H1 (cell line): ENCODE measurements around the gene LRRC23. TPM values are rescaled to one million over a fixed set of nuclear protein-coding genes. Genes with fewer than 3 reads are reported as not detected.

Source experiments
- CTCF ChIA-PET: fragments of 300-600 bp; sonication (Branson Sonifier 250); formaldehyde crosslinking; loops from one replicate; lab custom pipeline; 2021; ENCODE audit not compliant: partially characterized antibody; lab: Charles Lee
- POLR2A ChIA-PET: fragments of 300-600 bp; sonication (Branson Sonifier 250); formaldehyde crosslinking; loops from one replicate; lab custom pipeline; 2021; ENCODE audit warnings: inconsistent platforms; ENCODE audit not compliant: partially characterized antibody; lab: Charles Lee
- DNase-seq, 2 experiments: peaks; one replicate each; pipeline versions ENCODE4 v3.0.0 to v3.0.0-alpha.2; 2010 to 2022; ENCODE audit warnings: low spot score in 2 of 2, low read depth in 1 of 2, mixed read lengths in 1 of 2
- FAIRE-seq: peaks from 2 replicates; lab custom pipeline; 2011; peaks lifted over from hg19 to GRCh38; lab: Jason Lieb, UNC
- H2AFZ ChIP-seq: 2 replicates; pipeline ENCODE4 v1.8.1; 2012; ENCODE audit warnings: low read length, inconsistent platforms
- H2AK5ac ChIP-seq: 2 replicates; pipeline ENCODE4 v1.6.1; 2013; ENCODE audit warnings: low read depth, low read length
- H2BK120ac ChIP-seq: replicated peaks from 2 replicates; pipeline ENCODE3; 2013; ENCODE audit warnings: low read depth, low read length, inconsistent platforms
- H2BK12ac ChIP-seq: 2 replicates; pipeline ENCODE4 v1.6.1; 2013; ENCODE audit warnings: low read depth, low read length
- H2BK15ac ChIP-seq: 2 replicates; pipeline ENCODE4 v1.6.1; 2013; ENCODE audit warnings: low read length
- H2BK20ac ChIP-seq: 2 replicates; pipeline ENCODE4 v1.6.1; 2013; ENCODE audit warnings: low read length
- H2BK5ac ChIP-seq: 2 replicates; pipeline ENCODE4 v1.6.1; 2013; ENCODE audit warnings: low read depth, low read length
- H3K14ac ChIP-seq: 2 replicates; pipeline ENCODE4 v1.6.1; 2013; ENCODE audit warnings: inconsistent platforms; ENCODE audit not compliant: insufficient read length
- H3K18ac ChIP-seq: 2 replicates; pipeline ENCODE4 v1.6.1; 2013; ENCODE audit warnings: low read length; ENCODE audit errors: extremely low read depth
- H3K23ac ChIP-seq: 2 replicates; pipeline ENCODE4 v1.6.1; 2013; ENCODE audit warnings: inconsistent platforms; ENCODE audit not compliant: insufficient read length
- H3K23me2 ChIP-seq: 2 replicates; pipeline ENCODE4 v1.6.1; 2013; ENCODE audit warnings: low read depth, low read length
- H3K27ac ChIP-seq: 2 replicates; pipeline ENCODE4 v1.6.1; 2011; ENCODE audit warnings: low read depth, low read length, inconsistent platforms
- H3K27me3 ChIP-seq, 4 experiments: replicated peaks in 1 of 4; 1 replicate in 1 of 4; 2 replicates in 3 of 4; pipeline versions ENCODE4 v1.6.1 to v1.8.1; 2011 to 2013; ENCODE audit warnings: low read length in 3 of 4, mild to moderate bottlenecking in 3 of 4, inconsistent platforms in 2 of 4, mixed read lengths in 2 of 4, moderate library complexity in 1 of 4; ENCODE audit not compliant: control insufficient read depth in 3 of 4, insufficient read depth in 3 of 4; ENCODE audit errors: extremely low read depth in 1 of 4
- H3K36me3 ChIP-seq, 4 experiments: 2 replicates each; pipeline versions ENCODE4 v1.6.1 to v1.8.1; 2011 to 2013; ENCODE audit warnings: mild to moderate bottlenecking in 4 of 4, low read length in 3 of 4, moderate library complexity in 2 of 4, control low read depth in 1 of 4, inconsistent platforms in 1 of 4; ENCODE audit not compliant: insufficient read depth in 4 of 4, control insufficient read depth in 2 of 4
- H3K4ac ChIP-seq: replicated peaks from 2 replicates; pipeline ENCODE3; 2013; ENCODE audit warnings: low read length, low read depth, mixed read lengths, inconsistent platforms; ENCODE audit not compliant: insufficient read length
- H3K4me1 ChIP-seq, 4 experiments: replicated peaks in 1 of 4; 1 replicate in 1 of 4; 2 replicates in 3 of 4; pipeline versions ENCODE4 v1.6.1 to v1.8.1; 2011 to 2013; ENCODE audit warnings: low read length in 3 of 4, inconsistent platforms in 2 of 4, mixed read lengths in 1 of 4; ENCODE audit not compliant: insufficient read depth in 4 of 4, control insufficient read depth in 3 of 4
- H3K4me2 ChIP-seq, 2 experiments: 2 replicates each; pipeline versions ENCODE4 v1.6.1 to v1.8.1; 2011 to 2013; ENCODE audit warnings: low read depth in 2 of 2, low read length in 2 of 2, control low read depth in 1 of 2, inconsistent platforms in 1 of 2, mild to moderate bottlenecking in 1 of 2; ENCODE audit not compliant: insufficient read depth in 1 of 2
- H3K4me3 ChIP-seq, 4 experiments: fragments of 200-600, 300-600 bp in 1 of 4; sonication (generic), shearing (Covaris generic), sonication (Bioruptor Twin) in 1 of 4; 2 replicates each; pipeline versions ENCODE4 v1.5.1 to v1.8.1; 2011 to 2016; ENCODE audit warnings: low read length in 4 of 4, low read depth in 3 of 4, control low read depth in 2 of 4, inconsistent platforms in 2 of 4, mild to moderate bottlenecking in 2 of 4, mixed read lengths in 1 of 4, moderate library complexity in 1 of 4; ENCODE audit not compliant: insufficient read depth in 2 of 4; ENCODE audit errors: extremely low read depth in 1 of 4
- H3K56ac ChIP-seq: replicated peaks from 2 replicates; pipeline ENCODE3; 2013; ENCODE audit warnings: low read depth, mild to moderate bottlenecking, mixed read lengths, low read length, inconsistent platforms; ENCODE audit not compliant: insufficient read length
- H3K79me1 ChIP-seq: 2 replicates; pipeline ENCODE4 v1.6.1; 2013; ENCODE audit warnings: low read depth, low read length, control low read depth
- H3K79me2 ChIP-seq, 2 experiments: 2 replicates each; pipeline versions ENCODE4 v1.6.1 to v1.8.1; 2012 to 2013; ENCODE audit warnings: low read length in 2 of 2, mild to moderate bottlenecking in 2 of 2, inconsistent platforms in 1 of 2; ENCODE audit not compliant: insufficient read depth in 2 of 2, control insufficient read depth in 1 of 2
- H3K9ac ChIP-seq, 4 experiments: replicated peaks in 1 of 4; 1 replicate in 1 of 4; 2 replicates in 3 of 4; pipeline versions ENCODE4 v1.6.1 to v1.8.1; 2011 to 2013; ENCODE audit warnings: low read depth in 3 of 4, low read length in 3 of 4, control low read depth in 2 of 4, mild to moderate bottlenecking in 2 of 4, moderate library complexity in 2 of 4, inconsistent platforms in 1 of 4; ENCODE audit errors: extremely low read depth in 1 of 4
- H3K9me3 ChIP-seq, 2 experiments: 2 replicates each; pipeline versions ENCODE4 v1.6.1 to v1.8.1; 2012 to 2013; ENCODE audit warnings: mild to moderate bottlenecking in 2 of 2, moderate library complexity in 2 of 2, control low read depth in 1 of 2, inconsistent platforms in 1 of 2, low read depth in 1 of 2, low read length in 1 of 2, mixed read lengths in 1 of 2; ENCODE audit not compliant: insufficient read depth in 2 of 2
- H4K20me1 ChIP-seq, 2 experiments: replicated peaks in 1 of 2; 2 replicates each; pipeline versions ENCODE3 to v1.8.1; 2011 to 2013; ENCODE audit warnings: inconsistent platforms in 2 of 2, low read length in 2 of 2, mild to moderate bottlenecking in 1 of 2; ENCODE audit not compliant: insufficient read depth in 2 of 2, control insufficient read depth in 1 of 2
- H4K5ac ChIP-seq: 2 replicates; pipeline ENCODE4 v1.6.1; 2013; ENCODE audit warnings: low read length, low read depth, mixed read lengths, inconsistent platforms; ENCODE audit not compliant: insufficient read length
- H4K8ac ChIP-seq: 2 replicates; pipeline ENCODE4 v1.8.0; 2013; ENCODE audit warnings: mild to moderate bottlenecking, moderate library complexity, low read length, inconsistent platforms; ENCODE audit not compliant: insufficient read depth; ENCODE audit errors: extremely low read depth
- H4K91ac ChIP-seq: replicated peaks from 2 replicates; pipeline ENCODE3; 2013; ENCODE audit warnings: low read length, mixed read lengths, inconsistent platforms; ENCODE audit not compliant: insufficient read length
- KDM5A ChIP-seq: fragments of 200-600 bp; IDR thresholded peaks from 2 replicates; pipeline ENCODE4 v1.7.1; 2012; ENCODE audit warnings: mild to moderate bottlenecking, low read length, inconsistent platforms, mixed read lengths
- MAFK ChIP-seq: IDR thresholded peaks from 2 replicates; pipeline ENCODE4 v1.6.1; 2012; ENCODE audit warnings: low read depth, mild to moderate bottlenecking, improper control_type of control experiment, low read length
- NANOG ChIP-seq: IDR thresholded peaks from 2 replicates; pipeline ENCODE4 v1.6.1; 2011; ENCODE audit warnings: low read length, low read depth, mild to moderate bottlenecking, inconsistent platforms; ENCODE audit not compliant: insufficient read depth, poor library complexity, severe bottlenecking
- POLR2A ChIP-seq, 2 experiments: IDR thresholded peaks; 1 replicate in 1 of 2; 2 replicates in 1 of 2; pipeline ENCODE4 v1.6.1; 2011; ENCODE audit warnings: low read depth in 2 of 2, low read length in 2 of 2, mild to moderate bottlenecking in 2 of 2; ENCODE audit errors: control extremely low read depth in 1 of 2
- RAD21 ChIP-seq, 2 experiments: IDR thresholded peaks in 1 of 2; conservative IDR thresholded peaks in 1 of 2; 2 replicates each; pipeline ENCODE4 v1.6.1; 2011; ENCODE audit warnings: low read depth in 2 of 2, low read length in 2 of 2, improper control_type of control experiment in 1 of 2, inconsistent platforms in 1 of 2, mild to moderate bottlenecking in 1 of 2, moderate library complexity in 1 of 2
- RFX5 ChIP-seq: IDR thresholded peaks from 2 replicates; pipeline ENCODE4 v1.6.1; 2011; ENCODE audit warnings: low read depth, low read length, improper control_type of control experiment, borderline replicate concordance
- SIRT6 ChIP-seq: IDR thresholded peaks from one replicate; pipeline ENCODE4 v1.7.1; 2012; ENCODE audit warnings: low read length, inconsistent platforms
- SRF ChIP-seq: IDR thresholded peaks from 2 replicates; pipeline ENCODE4 v1.6.1; 2011; ENCODE audit warnings: mild to moderate bottlenecking, low read depth, low read length, moderate library complexity
- WGBS, 2 experiments: shearing (Covaris generic) in 1 of 2; methylation state at CpG; one replicate each; pipeline versions ENCODE4 v1.1.6 to v1.1.7; 2013 to 2015; ENCODE audit warnings: low lambda C conversion rate in 2 of 2, mixed read lengths in 2 of 2, inconsistent platforms in 1 of 2, low coverage in 1 of 2, missing lambda C conversion rate in 1 of 2; ENCODE audit not compliant: insufficient replicate concordance in 2 of 2, insufficient coverage in 1 of 2, insufficient read length in 1 of 2; ENCODE audit errors: extremely low coverage in 1 of 2, missing lambda C conversion rate in 1 of 2; 5-methylcytosine and 5-hydroxymethylcytosine counted together
- polyA plus RNA-seq, 7 experiments: library from polyadenylated mRNA; depleted of rRNA in 3 of 7; stranded (reverse) in 5 of 7; unstranded in 2 of 7; fragments of >200 nt in 5 of 7; fragments of 200-250 nt in 2 of 7; gene quantifications; 1 replicate in 5 of 7; 2 replicates in 1 of 7; 4 replicates in 1 of 7; pipeline versions ENCODE4 v1.2.1 to v1.2.3, GENCODE V29; 2011 to 2013; ENCODE audit warnings: missing spikeins in 2 of 7, mixed read lengths in 2 of 7
- total RNA-seq: library from RNA; stranded (reverse); fragmentation: NEBNext Ultra II Directional; extraction: Animal tissue kit (Norgen Biotek cat#: 25700); gene quantifications from 2 replicates; pipeline ENCODE4 v1.2.1, GENCODE V29; 2021
- TF ChIP-seq, protein P1 (sequence below): IDR thresholded peaks from 2 replicates; pipeline ENCODE4 v1.6.1; 2011; ENCODE audit warnings: low read length, improper control_type of control experiment
- TF ChIP-seq, protein P2 (sequence below): IDR thresholded peaks from 2 replicates; pipeline ENCODE4 v1.6.1; 2011; ENCODE audit warnings: low read depth, mild to moderate bottlenecking, low read length; ENCODE audit not compliant: insufficient read depth

The LRRC23 gene
- total and polyA plus RNA-seq, 2 of the 8 experiments (the other 6 are each of a cell fraction or from before 2014, with no cell fraction given): 2.5 to 3.6 TPM

DNA sequence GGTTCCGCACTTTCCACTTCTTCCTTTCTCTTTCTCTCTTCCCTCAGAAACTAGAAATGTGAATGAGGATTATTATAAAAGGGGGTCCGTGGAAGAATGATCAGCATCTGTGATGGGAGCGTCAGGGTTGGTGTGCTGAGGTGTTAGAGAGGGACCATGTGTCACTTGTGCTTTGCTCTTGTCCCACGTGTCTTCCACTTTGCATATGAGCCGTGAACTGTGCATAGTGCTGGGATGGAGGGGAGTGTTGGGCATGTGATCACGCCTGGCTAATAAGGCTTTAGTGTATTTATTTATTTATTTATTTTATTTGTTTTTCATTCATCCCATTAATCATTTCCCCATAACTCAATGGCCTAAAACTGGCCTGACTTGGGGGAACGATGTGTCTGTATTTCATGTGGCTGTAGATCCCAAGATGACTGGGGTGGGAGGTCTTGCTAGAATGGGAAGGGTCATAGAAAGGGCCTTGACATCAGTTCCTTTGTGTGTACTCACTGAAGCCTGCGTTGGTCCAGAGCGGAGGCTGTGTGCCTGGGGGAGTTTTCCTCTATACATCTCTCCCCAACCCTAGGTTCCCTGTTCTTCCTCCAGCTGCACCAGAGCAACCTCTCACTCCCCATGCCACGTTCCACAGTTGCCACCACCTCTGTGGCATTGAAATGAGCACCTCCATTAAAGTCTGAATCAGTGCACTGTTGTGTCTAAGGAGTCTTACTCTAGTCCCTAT, 18.5 kb downstream of the LRRC23 start:
- FAIRE-seq (no peak), DNase-seq (no peak)
- Histone ChIP-seq H3K79me1 (no peaks in the 10 kb centered on the region; the same call in 1 of the 2 replicates), H4K5ac (no peak overlapping the region), H4K91ac (no peak overlapping the region), H2BK20ac (no peak overlapping the region), H3K4ac (no peak overlapping the region), H3K4me1 (peaks cover 12 to 24% (median 16%) of the 10 kb centered on the region in 4 experiments), H3K36me3 (peaks cover 19 to 50% (median 33%) of the 10 kb centered on the region in 4 experiments), H3K27me3 (no peaks in the 10 kb centered on the region), H2AK5ac (no peak overlapping the region), H3K23ac (no peak overlapping the region), H3K27ac (no peak overlapping the region), H2BK5ac (no peak overlapping the region), H3K56ac (no peak overlapping the region), H2BK12ac (no peak overlapping the region), H3K18ac (no peak overlapping the region), H3K9me3 (no peaks in the 10 kb centered on the region), H3K79me2 (no peaks in the 10 kb centered on the region), H2AFZ (no peak overlapping the region), H3K14ac (no peak overlapping the region), H3K23me2 (peaks cover 17% of the 10 kb centered on the region), H3K4me2 (no peak overlapping the region; a peak in 1 of 4 replicates), H2BK120ac (no peak overlapping the region), H3K9ac (peak overlapping the region in 1 of 4 experiments; percentile 6; a peak in 1 of 7 replicates), H3K4me3 (no peak overlapping the region), H4K20me1 (peaks cover 0 to 4% of the 10 kb centered on the region in 2 experiments), H2BK15ac (no peak overlapping the region), H4K8ac (no peak overlapping the region)
- ChIA-PET CTCF (interaction anchor here (0.9 to 10.0 kb wide), 23 partner anchors 7 to 370 kb away, joined by 3 to 253 read pairs (median 5); partner anchors contain the start of genes C12orf57, ENO2, LPAR5 and LRRC23), POLR2A (interaction anchor here (1.0 to 44.0 kb wide), 8 partner anchors 13 to 453 kb away, joined by 3 to 1596 read pairs (median 124); partner anchors contain the start of genes C12orf57, EMG1, ENO2 and LRRC23)
- 91% methylated on average over 10 of the region's 10 CpGs; no CpG with 5 or more reads in 1 of the 2 experiments for WGBS, 2 experiments
- no peak for TF ChIP-seq SRF
- no peak for TF ChIP-seq KDM5A
- TF ChIP-seq MAFK: no peak
- no peak for TF ChIP-seq SIRT6
- TF ChIP-seq NANOG: no peak
- no peak for TF ChIP-seq RFX5
- no peak for TF ChIP-seq POLR2A (IDR thresholded peaks at IDR 0.05; ENCODE audit: control extremely low read depth in 1 of 2, low read depth in 2 of 2, low read length in 2 of 2)
- TF ChIP-seq, protein P1, sequence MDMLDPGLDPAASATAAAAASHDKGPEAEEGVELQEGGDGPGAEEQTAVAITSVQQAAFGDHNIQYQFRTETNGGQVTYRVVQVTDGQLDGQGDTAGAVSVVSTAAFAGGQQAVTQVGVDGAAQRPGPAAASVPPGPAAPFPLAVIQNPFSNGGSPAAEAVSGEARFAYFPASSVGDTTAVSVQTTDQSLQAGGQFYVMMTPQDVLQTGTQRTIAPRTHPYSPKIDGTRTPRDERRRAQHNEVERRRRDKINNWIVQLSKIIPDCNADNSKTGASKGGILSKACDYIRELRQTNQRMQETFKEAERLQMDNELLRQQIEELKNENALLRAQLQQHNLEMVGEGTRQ: no peak
- TF ChIP-seq RAD21 (IDR thresholded peaks at IDR 0.05 in 1 of 2, conservative IDR thresholded peaks at IDR 0.05 in 1 of 2; ENCODE audit: low read depth in 2 of 2, low read length in 2 of 2): no peak
- TF ChIP-seq, protein P2, sequence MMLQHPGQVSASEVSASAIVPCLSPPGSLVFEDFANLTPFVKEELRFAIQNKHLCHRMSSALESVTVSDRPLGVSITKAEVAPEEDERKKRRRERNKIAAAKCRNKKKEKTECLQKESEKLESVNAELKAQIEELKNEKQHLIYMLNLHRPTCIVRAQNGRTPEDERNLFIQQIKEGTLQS: no peak
